ENCODE data around the gene FGF7. TPM values are rescaled to one million over a fixed set of nuclear protein-coding genes. Genes with fewer than 3 reads are reported as not detected.

Gene FGF7
- total RNA-seq, 1 donor, result 445 TPM

GRCh38 chr15:49418811-49419210 is 4.2 kb upstream of the FGF7 start:
- Histone ChIP-seq H3K4me2 (ENCODE audit: insufficient read depth, low read length) (no peak overlapping the region), H2AFZ (ENCODE audit: low read length) (no peak overlapping the region), H3K9me3 (ENCODE audit: low read depth, low read length) (no peaks in the 10 kb centered on the region), H3K4me3 (ENCODE audit: insufficient read depth, low read length) (no peak overlapping the region), H3K27me3 (ENCODE audit: insufficient read depth, low read length) (no peaks in the 10 kb centered on the region), H3K36me3 (ENCODE audit: insufficient read depth, low read length) (no peaks in the 10 kb centered on the region), H3K4me1 (ENCODE audit: insufficient read depth, low read length) (peaks cover 10% of the 10 kb centered on the region), H3K79me2 (ENCODE audit: insufficient read depth, low read length) (peaks cover 9% of the 10 kb centered on the region), H4K20me1 (ENCODE audit: insufficient read depth, low read length) (no peaks in the 10 kb centered on the region), H3K27ac (ENCODE audit: low read depth, low read length) (no peak overlapping the region)
- no peak for DNase-seq (ENCODE audit: insufficient read length, low spot score, missing footprints)
- TF ChIP-seq, protein P1, sequence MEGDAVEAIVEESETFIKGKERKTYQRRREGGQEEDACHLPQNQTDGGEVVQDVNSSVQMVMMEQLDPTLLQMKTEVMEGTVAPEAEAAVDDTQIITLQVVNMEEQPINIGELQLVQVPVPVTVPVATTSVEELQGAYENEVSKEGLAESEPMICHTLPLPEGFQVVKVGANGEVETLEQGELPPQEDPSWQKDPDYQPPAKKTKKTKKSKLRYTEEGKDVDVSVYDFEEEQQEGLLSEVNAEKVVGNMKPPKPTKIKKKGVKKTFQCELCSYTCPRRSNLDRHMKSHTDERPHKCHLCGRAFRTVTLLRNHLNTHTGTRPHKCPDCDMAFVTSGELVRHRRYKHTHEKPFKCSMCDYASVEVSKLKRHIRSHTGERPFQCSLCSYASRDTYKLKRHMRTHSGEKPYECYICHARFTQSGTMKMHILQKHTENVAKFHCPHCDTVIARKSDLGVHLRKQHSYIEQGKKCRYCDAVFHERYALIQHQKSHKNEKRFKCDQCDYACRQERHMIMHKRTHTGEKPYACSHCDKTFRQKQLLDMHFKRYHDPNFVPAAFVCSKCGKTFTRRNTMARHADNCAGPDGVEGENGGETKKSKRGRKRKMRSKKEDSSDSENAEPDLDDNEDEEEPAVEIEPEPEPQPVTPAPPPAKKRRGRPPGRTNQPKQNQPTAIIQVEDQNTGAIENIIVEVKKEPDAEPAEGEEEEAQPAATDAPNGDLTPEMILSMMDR (IDR thresholded peaks at IDR 0.05; ENCODE audit: extremely low read depth, low read depth, low read length), result no peak

- Histone ChIP-seq H3K36me3 (ENCODE audit: insufficient read depth, low read length) (peaks cover 3% of the 10 kb centered on the region), H2AFZ (ENCODE audit: low read length) (peak overlapping the region; percentile 33), H3K27ac (ENCODE audit: low read depth, low read length) (peak overlapping the region; percentile 77), H3K27me3 (ENCODE audit: insufficient read depth, low read length) (no peaks in the 10 kb centered on the region), H3K79me2 (ENCODE audit: insufficient read depth, low read length) (peaks cover 37% of the 10 kb centered on the region), H3K4me3 (ENCODE audit: insufficient read depth, low read length) (peak overlapping the region; percentile 3), H4K20me1 (ENCODE audit: insufficient read depth, low read length) (no peaks in the 10 kb centered on the region), H3K9me3 (ENCODE audit: low read depth, low read length) (no peaks in the 10 kb centered on the region), H3K4me1 (ENCODE audit: insufficient read depth, low read length) (no peaks in the 10 kb centered on the region), H3K4me2 (ENCODE audit: insufficient read depth, low read length) (peak overlapping the region; percentile 79)
- DNase-seq (ENCODE audit: insufficient read length, low spot score, missing footprints), result no peak
- TF ChIP-seq, protein P1 (IDR thresholded peaks at IDR 0.05; ENCODE audit: extremely low read depth, low read depth, low read length), result peak; percentile 90
Observed at GRCh38 chr15:49421991-49422390, 1.1 kb upstream of the FGF7 start.

- Histone ChIP-seq H2AFZ (ENCODE audit: low read length) (peak overlapping the region; percentile 30), H3K36me3 (ENCODE audit: insufficient read depth, low read length) (peaks cover 18% of the 10 kb centered on the region), H3K4me1 (ENCODE audit: insufficient read depth, low read length) (peaks cover 19% of the 10 kb centered on the region), H3K4me2 (ENCODE audit: insufficient read depth, low read length) (peak overlapping the region; percentile 79), H3K27ac (ENCODE audit: low read depth, low read length) (peak overlapping the region; percentile 77), H3K79me2 (ENCODE audit: insufficient read depth, low read length) (peaks cover 58% of the 10 kb centered on the region), H4K20me1 (ENCODE audit: insufficient read depth, low read length) (peaks cover 3% of the 10 kb centered on the region), H3K4me3 (ENCODE audit: insufficient read depth, low read length) (peak overlapping the region; percentile 80), H3K27me3 (ENCODE audit: insufficient read depth, low read length) (no peaks in the 10 kb centered on the region), H3K9me3 (ENCODE audit: low read depth, low read length) (no peaks in the 10 kb centered on the region)
- DNase-seq (ENCODE audit: insufficient read length, low spot score, missing footprints), result no peak
- TF ChIP-seq, protein P1 (IDR thresholded peaks at IDR 0.05; ENCODE audit: extremely low read depth, low read depth, low read length), result no peak
Observed at GRCh38 chr15:49423901-49424550, 984 bp downstream of the FGF7 start.

DNA sequence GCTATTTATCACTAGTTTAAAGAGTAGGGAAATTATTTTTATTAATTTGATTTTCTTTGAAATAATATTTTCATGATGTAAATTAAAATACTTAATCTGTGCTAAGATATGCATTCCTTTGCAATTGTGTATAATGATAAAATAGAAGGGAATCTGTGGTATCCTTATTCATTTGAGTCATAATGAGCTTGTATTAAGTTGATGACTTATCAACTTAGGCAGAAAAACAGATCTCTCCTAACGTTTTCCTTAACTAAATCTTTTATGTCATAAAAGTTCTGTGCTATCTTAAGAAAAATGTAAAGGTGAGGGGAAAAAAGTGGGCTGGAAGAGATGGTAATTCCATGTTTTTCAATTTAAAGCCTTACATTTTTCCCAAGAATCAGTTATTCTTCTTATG is 1.9 kb downstream of the FGF7 start:
- TF ChIP-seq, protein P1 (IDR thresholded peaks at IDR 0.05; ENCODE audit: extremely low read depth, low read depth, low read length), result no peak
- H3K9me3 ChIP-seq (ENCODE audit: low read depth, low read length), result no peaks in the 10 kb centered on the region
- H3K4me1 ChIP-seq (ENCODE audit: insufficient read depth, low read length), result peaks cover 28% of the 10 kb centered on the region
- H3K79me2 ChIP-seq (ENCODE audit: insufficient read depth, low read length), result peaks cover 67% of the 10 kb centered on the region
- DNase-seq (ENCODE audit: insufficient read length, low spot score, missing footprints), result no peak
- H2AFZ ChIP-seq (ENCODE audit: low read length), result no peak overlapping the region
- peak overlapping the region; percentile 79 for H3K4me2 ChIP-seq (ENCODE audit: insufficient read depth, low read length)
- no peaks in the 10 kb centered on the region for H3K27me3 ChIP-seq (ENCODE audit: insufficient read depth, low read length)
- H3K27ac ChIP-seq (ENCODE audit: low read depth, low read length), result peak overlapping the region; percentile 77
- H3K4me3 ChIP-seq (ENCODE audit: insufficient read depth, low read length), result peak overlapping the region; percentile 80
- H4K20me1 ChIP-seq (ENCODE audit: insufficient read depth, low read length), result peaks cover 11% of the 10 kb centered on the region
- H3K36me3 ChIP-seq (ENCODE audit: insufficient read depth, low read length), result peaks cover 27% of the 10 kb centered on the region

All from osteoblast (primary cell).